DND-41 (cell line): ENCODE results near the gene SCNN1A.

ENCODE experiments used
- EZH2 ChIP-seq: IDR thresholded peaks from 3 replicates; pipeline ENCODE4 v1.6.1; 2012; ENCODE audit warnings: borderline replicate concordance, low read depth, mild to moderate bottlenecking, moderate library complexity, low read length, inconsistent platforms; ENCODE audit not compliant: severe bottlenecking
- TF ChIP-seq, protein P1 (sequence below): IDR thresholded peaks from 2 replicates; pipeline ENCODE4 v1.5.1; 2012; ENCODE audit warnings: borderline replicate concordance, low read length, moderate library complexity, mild to moderate bottlenecking; ENCODE audit not compliant: poor library complexity, severe bottlenecking; ENCODE audit errors: extremely low read depth

DNA sequence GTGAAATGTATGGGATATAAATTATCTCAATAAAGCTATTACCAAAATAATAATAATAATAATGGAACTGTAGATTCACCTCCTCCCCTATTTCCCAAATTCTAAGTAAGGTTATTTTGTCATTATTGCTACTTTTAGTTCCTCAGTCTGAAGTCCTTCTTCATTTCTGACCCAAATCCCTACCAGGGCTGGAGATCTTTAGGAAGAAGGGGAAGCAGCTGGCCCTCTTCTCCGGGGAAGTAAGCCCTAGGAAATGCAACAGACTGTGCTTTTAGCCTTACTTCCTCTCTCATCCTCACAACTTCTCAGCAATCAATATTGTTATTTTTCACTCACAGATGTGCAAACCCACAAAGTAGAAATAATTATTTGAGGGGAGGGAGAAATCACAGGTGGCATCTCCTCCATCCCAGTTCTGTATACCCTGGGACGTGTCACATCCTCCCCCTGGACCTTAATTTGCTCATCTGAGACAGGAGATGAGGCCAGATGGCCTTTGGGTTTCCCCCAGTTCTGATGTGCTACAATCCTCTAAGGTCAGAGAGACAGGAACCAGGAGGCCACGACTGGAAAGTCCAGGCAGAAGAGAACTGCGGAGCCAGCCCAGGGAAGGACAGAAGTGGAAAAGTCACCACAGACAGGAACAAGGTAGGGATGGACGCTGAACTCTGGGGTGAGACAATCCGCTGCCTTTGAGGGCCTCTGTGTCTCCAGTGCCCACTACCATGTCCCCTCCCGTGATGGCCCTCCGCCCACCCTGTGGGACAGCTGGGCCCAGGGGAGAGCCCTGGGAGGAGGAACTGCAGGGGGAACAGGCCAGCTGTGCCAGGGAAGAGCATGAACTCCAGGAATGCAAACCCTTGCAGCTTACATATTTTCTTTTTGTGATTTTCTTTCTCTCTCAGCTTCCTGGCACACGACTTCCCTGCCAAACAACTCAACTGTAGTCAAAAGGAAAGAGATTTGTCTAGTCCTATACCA lies 22.9 kb downstream of the SCNN1A start:
- TF ChIP-seq, protein P1, sequence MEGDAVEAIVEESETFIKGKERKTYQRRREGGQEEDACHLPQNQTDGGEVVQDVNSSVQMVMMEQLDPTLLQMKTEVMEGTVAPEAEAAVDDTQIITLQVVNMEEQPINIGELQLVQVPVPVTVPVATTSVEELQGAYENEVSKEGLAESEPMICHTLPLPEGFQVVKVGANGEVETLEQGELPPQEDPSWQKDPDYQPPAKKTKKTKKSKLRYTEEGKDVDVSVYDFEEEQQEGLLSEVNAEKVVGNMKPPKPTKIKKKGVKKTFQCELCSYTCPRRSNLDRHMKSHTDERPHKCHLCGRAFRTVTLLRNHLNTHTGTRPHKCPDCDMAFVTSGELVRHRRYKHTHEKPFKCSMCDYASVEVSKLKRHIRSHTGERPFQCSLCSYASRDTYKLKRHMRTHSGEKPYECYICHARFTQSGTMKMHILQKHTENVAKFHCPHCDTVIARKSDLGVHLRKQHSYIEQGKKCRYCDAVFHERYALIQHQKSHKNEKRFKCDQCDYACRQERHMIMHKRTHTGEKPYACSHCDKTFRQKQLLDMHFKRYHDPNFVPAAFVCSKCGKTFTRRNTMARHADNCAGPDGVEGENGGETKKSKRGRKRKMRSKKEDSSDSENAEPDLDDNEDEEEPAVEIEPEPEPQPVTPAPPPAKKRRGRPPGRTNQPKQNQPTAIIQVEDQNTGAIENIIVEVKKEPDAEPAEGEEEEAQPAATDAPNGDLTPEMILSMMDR = no peak
- no peak for TF ChIP-seq EZH2
